T47D (cell line): Measurements from ENCODE around the gene CALM1.

Source experiments
- DNase-seq, 2 experiments: peaks; one replicate each; pipeline versions ENCODE4 v3.0.0 to v3.0.0-alpha.2; 2011 to 2012; ENCODE audit warnings: low read depth in 1 of 2, low spot score in 1 of 2
- JUND ChIP-seq: IDR thresholded peaks from 2 replicates; pipeline ENCODE4 v1.6.1; 2012; ENCODE audit warnings: low read depth
- in situ Hi-C: cut with HindIII; loops from 2 replicates; pipeline ENCODE4 v1.10.0; 2016; ENCODE audit warnings: low sequenced_read_pairs, low pct_unique_long_range_greater_than_20kb

Gene CALM1

GRCh38 chr14:90405755-90406154 lies 8.9 kb downstream of the CALM1 start:
- no peak for DNase-seq
- in situ Hi-C loops, result no loop called here
- no peak for TF ChIP-seq JUND

- DNase-seq, result no peak
- TF ChIP-seq JUND, result no peak
- in situ Hi-C loops, result no loop called here
Observed at GRCh38 chr14:90406384-90406798, 9.6 kb downstream of the CALM1 start.

GRCh38 chr14:90407230-90407629 lies 10.4 kb downstream of the CALM1 start:
- in situ Hi-C loops, result no loop called here
- DNase-seq, result no peak
- no peak for TF ChIP-seq JUND

DNA sequence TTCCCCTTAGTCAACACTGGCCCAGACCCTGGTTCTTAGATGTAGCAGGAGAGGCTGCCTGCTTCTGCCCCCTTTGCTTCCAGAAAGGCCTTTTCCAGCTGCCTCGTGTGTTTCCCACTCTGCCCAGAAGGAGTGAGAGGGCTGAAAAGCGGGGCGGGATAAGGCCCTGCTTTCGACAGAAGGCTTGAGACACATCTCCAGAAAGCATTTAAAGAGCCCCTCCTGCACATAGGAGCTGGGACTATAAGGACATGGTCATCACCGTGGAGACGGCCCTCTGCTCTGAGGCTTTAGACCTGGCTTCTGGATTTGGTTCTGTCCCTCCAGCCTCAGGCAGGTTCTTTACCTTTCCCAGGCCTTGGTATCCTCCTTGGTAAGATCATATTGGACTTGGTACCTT lies 11.9 kb downstream of the CALM1 start:
- in situ Hi-C loops, result no loop called here
- no peak for DNase-seq
- TF ChIP-seq JUND, result no peak

GRCh38 chr14:90409209-90409730 lies 12.4 kb downstream of the CALM1 start:
- TF ChIP-seq JUND, result no peak
- no peak for DNase-seq
- in situ Hi-C loops, result no loop called here

- no peak for TF ChIP-seq JUND
- in situ Hi-C loops, result no loop called here
- DNase-seq, result no peak
Observed at GRCh38 chr14:90412058-90412457, 15.2 kb downstream of the CALM1 start.

GRCh38 chr14:90416720-90417119 lies 19.9 kb downstream of the CALM1 start:
- in situ Hi-C loops, result no loop called here
- TF ChIP-seq JUND, result no peak
- DNase-seq, result no peak

DNA sequence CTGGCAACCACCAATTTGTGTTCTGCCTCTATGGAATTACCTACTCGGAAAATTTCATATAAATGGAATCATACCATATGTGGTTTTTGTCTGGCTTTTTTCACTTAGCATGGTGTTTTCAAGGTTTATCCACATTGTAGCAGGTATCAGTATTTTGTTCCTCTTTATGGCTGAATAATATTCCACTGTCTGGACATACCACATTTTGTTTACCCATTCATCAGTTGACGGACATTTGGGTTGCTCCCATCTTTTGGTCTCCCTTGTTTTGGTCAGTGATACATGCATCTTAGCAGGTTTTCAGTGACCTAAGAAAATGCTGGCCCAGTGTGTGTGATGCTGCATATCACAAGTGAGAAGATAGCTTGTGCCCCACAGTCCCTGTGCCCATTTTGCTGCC lies 21.2 kb downstream of the CALM1 start:
- DNase-seq, result no peak
- in situ Hi-C loops, result no loop called here
- TF ChIP-seq JUND, result no peak

GRCh38 chr14:90419200-90419599 lies 22.4 kb downstream of the CALM1 start:
- DNase-seq, result no peak
- in situ Hi-C loops, result no loop called here
- TF ChIP-seq JUND, result no peak

GRCh38 chr14:90421001-90421631 lies 24.3 kb downstream of the CALM1 start:
- in situ Hi-C loops, result no loop called here
- no peak for TF ChIP-seq JUND
- no peak for DNase-seq

DNA sequence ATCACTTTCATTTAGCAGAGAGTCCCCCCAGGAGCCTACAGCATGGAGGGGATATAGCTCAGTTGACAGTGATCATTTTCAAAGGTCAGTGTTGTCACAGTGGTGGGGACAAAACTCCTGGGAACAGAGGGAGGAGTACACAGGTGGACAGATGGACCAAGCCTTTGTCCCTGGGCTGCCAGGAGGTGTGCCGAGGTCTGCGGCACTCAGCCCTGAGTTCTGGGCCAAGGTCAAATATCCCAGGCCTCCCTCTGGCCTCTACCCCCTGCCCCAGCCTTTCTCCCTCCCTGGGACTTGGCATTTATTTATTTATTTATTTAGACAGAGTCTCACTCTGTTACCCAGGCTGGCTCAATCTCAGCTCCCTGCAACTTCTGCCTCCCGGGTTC lies 24.8 kb downstream of the CALM1 start:
- in situ Hi-C loops, result no loop called here
- DNase-seq, result no peak
- no peak for TF ChIP-seq JUND

- TF ChIP-seq JUND, result no peak
- in situ Hi-C loops, result no loop called here
- DNase-seq, result no peak
Observed at GRCh38 chr14:90423166-90423565, 26.3 kb downstream of the CALM1 start.

DNA sequence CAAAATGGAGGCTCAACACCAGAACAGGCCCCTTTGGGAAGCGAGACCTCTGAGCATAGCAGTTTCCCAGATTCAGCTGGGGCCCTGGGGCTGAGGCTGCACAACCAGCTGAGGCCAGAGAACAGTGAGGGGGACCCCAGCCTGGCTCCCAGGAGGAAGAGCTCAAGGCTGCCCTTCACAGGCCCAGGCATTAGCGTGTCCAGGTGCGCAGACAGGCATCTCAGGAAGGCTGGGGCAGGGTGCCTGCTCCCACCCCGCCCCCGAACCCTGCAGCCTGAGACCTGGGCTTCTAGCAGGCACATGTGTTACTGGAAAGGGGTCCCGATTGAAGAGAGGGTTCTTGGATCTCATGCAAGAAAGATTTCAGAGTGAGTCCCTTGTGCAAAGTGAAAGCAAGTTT lies 27.2 kb downstream of the CALM1 start:
- in situ Hi-C loops, result no loop called here

More for the DNA sequence above, 27.2 kb downstream of the CALM1 start:
- no peak for DNase-seq
- no peak for TF ChIP-seq JUND
